CD4-positive, alpha-beta T cell treated with Interleukin-6 at 100 ng/mL for 8 hours (primary cell): ENCODE measurements around the gene PTPN4.
A peak's percentile ranks its signal among the peaks of the same experiment; 100 is the strongest.

Experiments used
- DNase-seq: peaks from one replicate; pipeline ENCODE4 v3.0.0-alpha.2; 2020; ENCODE audit warnings: mixed read lengths, low spot score

The PTPN4 gene

GRCh38 chr2:119856469-119856901 lies 96.8 kb downstream of the PTPN4 start:
- no peak for DNase-seq

DNA sequence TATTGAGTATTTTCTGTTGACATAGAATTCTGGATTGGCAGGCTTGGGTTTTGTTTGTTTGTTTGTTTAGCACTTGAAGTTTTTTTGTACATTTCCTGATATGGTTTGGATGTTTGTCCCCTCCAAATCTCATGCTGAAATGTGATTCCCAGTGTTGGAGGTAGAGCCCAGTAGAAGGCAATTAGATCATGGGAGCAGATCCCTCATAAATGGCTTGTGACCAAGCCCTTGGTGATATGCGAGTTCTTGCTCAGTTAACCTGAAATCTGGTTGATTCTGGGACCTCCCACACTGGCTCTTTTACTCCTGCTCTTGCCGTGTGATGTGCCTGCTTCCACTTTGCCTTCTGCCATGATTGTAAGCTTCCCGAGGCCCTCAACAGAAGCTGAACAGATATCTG lies 98.0 kb downstream of the PTPN4 start:
- no peak for DNase-seq

DNA sequence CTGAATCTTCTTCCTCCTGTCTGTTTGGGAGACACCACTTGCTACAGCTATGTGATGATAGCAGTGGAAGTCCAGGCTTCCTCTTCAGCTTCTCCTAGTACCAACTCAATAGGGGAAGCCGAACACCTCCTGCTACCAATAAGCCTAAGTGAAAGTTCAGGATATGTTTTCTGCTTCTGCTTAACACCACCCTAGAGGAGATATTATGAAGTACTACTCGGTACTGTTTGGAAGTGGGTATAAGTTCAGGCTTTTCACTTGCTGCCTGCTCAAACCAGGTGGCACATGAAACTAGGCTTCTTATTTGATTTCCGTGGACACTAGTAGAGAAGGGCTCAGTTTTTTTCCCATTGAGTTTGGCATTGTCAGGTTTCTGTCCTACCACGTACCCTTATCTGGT lies 99.8 kb downstream of the PTPN4 start:
- no peak for DNase-seq

- no peak for DNase-seq
Measured at GRCh38 chr2:119860924-119861323, 101.2 kb downstream of the PTPN4 start.

DNA sequence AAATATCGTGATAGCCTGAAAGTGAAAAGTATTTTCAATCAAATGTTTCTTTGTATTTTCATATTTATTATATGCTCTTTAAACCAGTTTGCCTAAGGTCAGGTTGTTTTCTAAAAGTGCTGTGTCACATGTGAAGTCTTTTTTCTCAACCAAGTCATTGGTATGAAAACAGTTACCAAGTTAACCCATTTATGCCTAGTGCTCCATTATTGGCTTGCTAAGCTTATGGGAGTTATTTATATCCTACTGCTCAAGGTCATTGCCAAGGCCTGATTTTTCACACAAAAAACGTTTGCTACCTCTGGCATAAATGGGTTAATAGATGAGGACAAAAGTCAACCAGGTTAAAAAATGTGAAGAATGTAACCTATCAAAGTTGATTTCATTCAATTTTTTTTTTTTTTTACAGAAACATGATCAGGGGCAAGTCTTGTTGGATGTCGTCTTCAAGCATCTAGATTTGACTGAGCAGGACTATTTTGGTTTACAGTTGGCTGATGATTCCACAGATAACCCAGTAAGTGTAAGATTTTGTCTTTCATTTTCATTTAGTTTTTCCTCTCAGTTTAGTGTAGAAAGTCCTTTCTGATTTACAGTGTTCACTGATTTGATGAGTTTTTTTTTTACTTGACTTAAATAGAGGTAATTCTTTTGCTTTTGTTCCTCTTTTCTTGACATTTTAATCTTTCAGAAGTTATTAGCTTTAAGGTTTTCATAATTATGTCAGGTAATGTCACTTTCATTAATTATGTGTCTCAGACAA lies 102.6 kb downstream of the PTPN4 start:
- no peak for DNase-seq

DNA sequence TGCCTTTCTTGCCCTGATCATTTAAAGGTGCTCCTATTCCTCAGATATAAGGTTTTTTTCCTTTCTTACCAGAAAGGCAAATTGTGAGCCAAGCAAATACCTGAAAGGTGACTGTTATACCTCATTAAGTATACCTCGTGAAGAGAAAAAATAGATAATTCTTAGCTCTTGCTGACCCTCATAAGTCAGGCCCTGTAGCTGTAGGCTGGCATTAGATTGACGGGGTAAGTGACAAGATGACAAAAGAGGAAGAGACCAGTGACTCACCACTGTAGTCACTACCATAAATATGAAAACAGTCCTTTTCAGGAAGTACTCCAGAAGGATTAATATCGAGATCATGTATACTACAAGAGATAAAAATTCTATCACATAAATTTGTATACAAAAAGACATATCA lies 104.6 kb downstream of the PTPN4 start:
- DNase-seq: no peak

GRCh38 chr2:119871725-119872124 lies 112.0 kb downstream of the PTPN4 start:
- no peak for DNase-seq

DNA sequence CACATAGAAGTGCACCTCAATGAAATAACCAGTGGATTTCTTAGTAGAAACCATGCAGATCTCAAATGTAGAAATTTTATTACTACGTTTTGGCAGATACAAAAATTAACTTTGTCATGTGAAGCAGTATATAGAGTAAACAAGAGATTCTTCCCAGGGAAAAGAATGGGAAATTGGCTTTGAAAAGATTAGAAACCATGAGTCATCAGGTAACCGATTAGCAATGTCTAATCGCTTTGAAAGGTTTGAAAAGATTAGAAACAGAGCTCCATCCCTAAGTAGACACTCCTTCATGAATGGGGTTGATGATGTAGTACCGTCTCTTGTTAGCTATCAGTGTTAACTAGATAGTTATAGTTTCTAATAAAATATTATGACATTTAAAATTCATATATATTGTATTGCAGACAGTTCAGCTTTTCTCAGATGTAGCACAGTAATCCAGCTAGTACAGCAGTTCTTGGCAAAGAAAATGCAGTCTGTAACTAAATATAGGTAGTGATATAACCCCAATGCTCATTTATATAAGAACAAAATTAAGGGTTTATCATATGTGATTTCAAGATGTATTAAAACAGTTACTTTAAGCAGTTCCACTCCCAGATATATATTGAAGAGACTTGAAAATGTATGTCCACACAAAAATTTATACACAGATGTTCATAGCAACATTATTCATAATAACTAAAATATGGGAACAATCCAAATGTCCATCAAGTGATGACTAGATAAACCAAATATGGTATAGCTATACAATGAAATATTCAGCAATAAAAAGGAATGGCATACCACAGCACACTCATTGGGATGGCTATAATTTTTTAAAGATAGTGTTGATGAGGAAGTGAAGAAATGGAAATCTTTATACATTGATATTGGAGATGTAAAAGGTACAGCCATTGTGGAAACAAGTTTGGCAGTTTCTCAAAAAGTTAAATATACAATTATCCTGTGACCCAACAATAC lies 113.9 kb downstream of the PTPN4 start:
- DNase-seq: no peak

DNA sequence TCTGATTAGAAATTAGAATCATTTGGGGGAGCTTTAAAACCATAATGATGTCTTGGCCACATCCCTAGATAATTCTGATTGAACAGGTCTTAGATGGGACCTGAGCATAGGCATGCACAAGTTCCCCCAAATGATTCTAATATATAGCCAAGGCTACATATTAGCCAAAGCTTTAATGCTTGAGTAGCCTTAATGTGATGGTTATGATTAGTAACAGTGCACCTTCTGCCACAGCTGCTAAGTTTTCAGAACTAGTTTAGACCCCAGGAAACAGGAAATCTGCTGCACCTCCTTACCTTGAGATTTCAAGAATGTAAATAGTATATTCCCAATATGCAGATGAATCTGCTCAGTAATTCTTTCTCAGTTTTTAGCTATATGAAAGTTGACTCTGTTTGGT lies 119.8 kb downstream of the PTPN4 start:
- no peak for DNase-seq

- DNase-seq: no peak
Measured at GRCh38 chr2:119888680-119889079, 129.0 kb downstream of the PTPN4 start.

DNA sequence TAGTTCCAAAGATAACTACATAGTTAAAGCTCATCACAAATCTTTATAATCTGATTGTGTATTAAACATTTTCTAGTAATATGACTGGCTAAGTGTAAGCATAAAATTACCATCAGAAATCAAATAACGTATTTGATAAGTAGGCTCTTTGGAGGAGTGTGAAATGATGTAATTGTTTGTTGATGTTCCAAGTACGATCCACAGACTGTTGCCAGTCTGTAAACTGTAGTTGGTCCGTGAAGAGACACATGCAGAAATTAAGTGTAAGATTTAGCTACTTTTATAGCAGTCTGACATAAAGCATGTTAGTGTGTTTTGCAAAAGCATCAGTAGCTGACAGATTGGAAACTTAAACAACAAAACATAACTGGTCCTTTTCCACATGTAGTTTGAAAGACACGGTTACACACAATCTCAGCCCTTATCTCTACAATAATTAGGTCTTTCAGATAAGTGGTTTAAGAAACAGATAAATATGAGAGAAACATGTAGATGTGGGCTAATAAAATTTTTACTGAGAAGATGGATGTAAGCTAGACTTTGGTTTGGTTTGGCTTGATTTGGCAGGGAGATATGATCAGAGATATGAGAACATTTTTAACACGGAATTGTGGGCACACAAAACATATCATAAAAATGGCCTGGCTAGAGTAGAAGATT lies 138.1 kb downstream of the PTPN4 start:
- no peak for DNase-seq

DNA sequence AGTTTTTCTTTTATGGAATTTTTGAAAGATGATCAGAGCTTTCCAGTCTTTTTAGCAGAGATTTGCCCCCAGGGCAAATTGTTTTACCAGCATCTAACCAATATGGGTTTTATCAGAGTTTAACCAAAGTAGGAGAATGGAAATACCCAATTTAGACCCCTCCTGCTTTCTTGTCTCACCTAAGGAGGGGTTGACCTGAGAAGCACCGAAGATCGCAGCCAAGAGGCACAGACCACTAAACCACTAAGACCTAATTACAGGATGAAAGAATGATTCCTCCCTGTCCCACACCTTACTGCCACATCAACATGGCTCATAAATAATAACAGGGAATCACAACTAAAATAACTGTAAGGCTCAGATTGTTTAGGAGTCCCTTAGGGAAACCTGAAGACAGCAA lies 141.3 kb downstream of the PTPN4 start:
- DNase-seq: no peak

DNA sequence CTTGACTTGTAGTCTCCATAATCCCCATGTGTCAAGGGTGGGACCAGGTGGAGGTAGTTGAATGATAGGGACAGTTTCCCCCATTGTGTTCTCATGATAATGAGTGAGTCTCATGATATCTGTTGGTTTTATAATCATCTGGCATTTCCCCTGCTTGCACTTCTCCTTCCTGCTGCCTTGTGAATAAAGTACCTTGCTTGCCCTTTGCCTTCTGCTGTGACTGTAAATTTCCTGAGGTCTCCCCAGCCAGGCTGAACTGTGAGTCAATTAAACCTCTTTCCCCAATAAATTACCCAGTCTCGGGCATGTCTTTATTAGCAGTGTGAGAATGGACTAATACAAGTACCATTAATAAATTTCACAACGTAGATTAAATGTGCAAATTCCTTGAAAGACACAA lies 150.8 kb downstream of the PTPN4 start:
- no peak for DNase-seq

- no peak for DNase-seq
Measured at GRCh38 chr2:119914266-119914665, 154.5 kb downstream of the PTPN4 start.

DNA sequence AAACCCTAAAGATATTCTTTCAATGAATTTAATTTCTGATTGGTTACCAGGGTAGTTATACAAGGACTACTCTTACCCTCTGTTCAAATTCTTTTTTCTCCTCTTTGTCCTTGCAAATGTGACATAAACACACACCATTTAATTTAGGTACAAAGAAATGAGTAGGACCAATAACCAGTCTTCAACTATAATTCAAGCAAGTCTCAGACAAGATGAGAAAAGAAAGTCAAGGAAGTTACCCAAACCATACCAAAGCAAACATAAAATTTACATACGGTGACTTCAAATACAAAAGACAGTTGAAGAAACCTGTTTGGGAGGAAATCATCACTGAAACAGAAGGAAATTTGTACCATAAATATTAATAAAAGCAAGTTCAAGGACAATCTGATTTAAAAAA lies 162.1 kb downstream of the PTPN4 start:
- DNase-seq: no peak

GRCh38 chr2:119922699-119923098 lies 163.0 kb downstream of the PTPN4 start:
- no peak for DNase-seq

GRCh38 chr2:119929537-119929936 lies 169.8 kb downstream of the PTPN4 start:
- DNase-seq: peak; percentile 60

DNA sequence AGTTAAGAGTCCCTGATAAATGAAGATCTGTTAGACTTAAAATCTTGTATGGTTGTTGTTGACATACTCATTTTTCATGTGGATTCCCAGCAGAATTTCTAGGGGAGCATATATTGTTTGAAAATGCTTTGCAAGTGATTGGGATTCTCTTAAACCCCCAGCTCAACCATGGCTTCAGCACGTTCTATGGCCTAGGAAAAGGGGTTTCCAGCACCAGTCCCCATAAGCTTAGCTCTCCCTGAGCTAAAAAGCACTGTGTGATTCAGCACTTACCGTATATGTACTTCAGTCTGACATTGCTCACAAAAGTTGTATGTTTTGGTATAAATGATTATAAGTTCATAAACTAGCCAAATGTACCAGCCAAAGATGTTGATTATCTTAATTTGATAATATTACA lies 173.1 kb downstream of the PTPN4 start:
- no peak for DNase-seq

DNA sequence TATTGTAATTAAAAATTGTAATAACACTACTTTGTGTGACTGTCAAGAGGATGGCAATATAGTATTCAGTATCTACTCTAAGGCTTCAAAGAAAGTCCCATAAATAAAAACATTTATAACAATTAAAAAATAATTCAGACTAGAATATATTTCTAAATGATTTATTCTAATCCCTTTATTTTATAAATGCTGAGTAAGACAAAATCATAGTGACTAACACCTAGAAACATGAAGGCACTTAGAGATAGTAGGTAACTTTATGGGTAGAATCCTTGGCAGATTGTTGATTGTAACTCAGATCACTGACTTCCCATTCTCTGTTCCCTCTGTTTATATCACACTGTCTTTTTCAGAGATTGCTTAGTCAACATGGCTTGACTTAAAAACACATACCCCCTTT lies 174.6 kb downstream of the PTPN4 start:
- no peak for DNase-seq

- DNase-seq: no peak
Measured at GRCh38 chr2:119937680-119938079, 178.0 kb downstream of the PTPN4 start.

- no peak for DNase-seq
Measured at GRCh38 chr2:119939915-119940314, 180.2 kb downstream of the PTPN4 start.

- no peak for DNase-seq
Measured at GRCh38 chr2:119940856-119941255, 181.1 kb downstream of the PTPN4 start.

GRCh38 chr2:119941388-119941787 lies 181.7 kb downstream of the PTPN4 start:
- DNase-seq: no peak
